NCI-H2227 (cell line): ENCODE measurements around the gene CNTN5.

Experiments used
- DNase-seq: peaks from one replicate; lab custom pipeline; 2025; ENCODE audit not compliant: unreplicated experiment; lab: John Stamatoyannopoulos, UW

Gene CNTN5

GRCh38 chr11:100294748-100295147 lies 1274.0 kb downstream of the CNTN5 start:
- DNase-seq: no peak

GRCh38 chr11:100296051-100296679 lies 1275.4 kb downstream of the CNTN5 start:
- DNase-seq: no peak

GRCh38 chr11:100297516-100297915 lies 1276.8 kb downstream of the CNTN5 start:
- DNase-seq: no peak

GRCh38 chr11:100302824-100303223 lies 1282.1 kb downstream of the CNTN5 start:
- no peak for DNase-seq

- DNase-seq: no peak
Measured at GRCh38 chr11:100303897-100304296, 1283.1 kb downstream of the CNTN5 start.

- DNase-seq: no peak
Measured at GRCh38 chr11:100308202-100308601, 1287.5 kb downstream of the CNTN5 start.

- no peak for DNase-seq
Measured at GRCh38 chr11:100315946-100316345, 1295.2 kb downstream of the CNTN5 start.

- no peak for DNase-seq
Measured at GRCh38 chr11:100316952-100317351, 1296.2 kb downstream of the CNTN5 start.

- DNase-seq: no peak
Measured at GRCh38 chr11:100319691-100320090, 1298.9 kb downstream of the CNTN5 start.

- DNase-seq: no peak
Measured at GRCh38 chr11:100328626-100329340, 1308.0 kb downstream of the CNTN5 start.

- no peak for DNase-seq
Measured at GRCh38 chr11:100329352-100329751, 1308.6 kb downstream of the CNTN5 start.

GRCh38 chr11:100336873-100337272 lies 1316.1 kb downstream of the CNTN5 start:
- DNase-seq: no peak

GRCh38 chr11:100338144-100338840 lies 1317.5 kb downstream of the CNTN5 start:
- no peak for DNase-seq

- DNase-seq: no peak
Measured at GRCh38 chr11:100340466-100341319, 1319.9 kb downstream of the CNTN5 start.

- no peak for DNase-seq
Measured at GRCh38 chr11:100353083-100353482, 1332.3 kb downstream of the CNTN5 start.

GRCh38 chr11:100354736-100355135 lies 1334.0 kb downstream of the CNTN5 start:
- no peak for DNase-seq

GRCh38 chr11:100356035-100356434 lies 1335.3 kb downstream of the CNTN5 start:
- DNase-seq: no peak

GRCh38 chr11:100359281-100359680 lies 1338.5 kb downstream of the CNTN5 start:
- no peak for DNase-seq

- no peak for DNase-seq
Measured at GRCh38 chr11:100367892-100368291, 1347.1 kb downstream of the CNTN5 start.

GRCh38 chr11:100383357-100383865 lies 1362.7 kb downstream of the CNTN5 start:
- DNase-seq: no peak

GRCh38 chr11:100396266-100396665 lies 1375.5 kb downstream of the CNTN5 start:
- no peak for DNase-seq
